SH-SY5Y (cell line): ENCODE measurements around the gene GTF3C1.

Experiments used
- GATA2 ChIP-seq: IDR thresholded peaks from 2 replicates; pipeline ENCODE4 v1.6.1; 2011; ENCODE audit warnings: mild to moderate bottlenecking, low read depth, low read length
- GATA3 ChIP-seq: IDR thresholded peaks from 2 replicates; pipeline ENCODE4 v1.6.1; 2011; ENCODE audit warnings: low read depth, mild to moderate bottlenecking, low read length, moderate library complexity

DNA sequence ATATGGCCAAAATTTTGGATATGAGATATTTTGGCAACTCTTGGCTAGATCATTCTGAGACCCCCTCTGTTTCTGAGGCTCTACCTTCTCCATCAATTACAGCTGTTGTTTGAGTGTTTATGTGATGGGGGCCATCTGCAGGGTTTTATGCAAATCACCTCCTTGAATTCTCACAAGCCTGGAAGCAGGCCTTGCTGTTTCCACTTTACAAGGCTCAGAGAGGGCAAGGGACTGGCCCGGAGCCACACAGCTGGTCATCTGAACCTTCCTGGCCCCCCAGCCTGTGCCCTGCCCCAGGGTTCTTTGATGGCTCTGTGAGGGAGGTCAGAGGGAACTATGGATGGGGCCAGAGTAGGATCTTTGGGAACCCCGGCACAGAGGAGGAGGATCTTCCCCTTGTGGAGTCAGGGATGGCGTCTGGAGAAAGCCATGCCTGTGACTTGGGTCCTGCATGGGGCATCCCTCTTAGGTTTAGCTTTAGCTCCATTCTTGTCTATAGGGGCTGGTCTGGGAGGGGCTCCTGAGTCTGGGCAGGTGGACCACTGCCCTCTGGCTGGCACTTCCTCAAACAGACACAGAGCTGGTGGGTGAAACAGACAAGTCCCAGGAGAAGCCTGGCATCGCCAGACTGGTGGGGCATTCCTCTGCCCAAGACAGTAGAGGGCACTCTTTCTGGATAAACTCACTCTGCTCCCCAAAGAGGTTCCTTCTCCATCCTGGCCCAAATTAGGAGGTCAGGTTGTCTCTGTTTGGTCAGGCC is 121.5 kb downstream of the GTF3C1 start:
- no peak for TF ChIP-seq GATA2
- TF ChIP-seq GATA3: no peak
